HepG2 (cell line): ENCODE data around the gene PCP4L1. TPM values are rescaled to one million over a fixed set of nuclear protein-coding genes. Genes with fewer than 3 reads are reported as not detected.

Experiments
- ERF ChIP-seq: IDR thresholded peaks from 2 replicates; pipeline ENCODE4 v1.6.1; 2018; ENCODE audit warnings: missing biosample characterization, missing genetic modification reagents
- FOXO4 ChIP-seq: sonication (generic); formaldehyde crosslinking; conservative IDR thresholded peaks from 2 replicates; pipeline ENCODE4 v1.8.1; 2023; ENCODE audit warnings: missing genetic modification reagents
- HBP1 ChIP-seq: IDR thresholded peaks from 2 replicates; pipeline ENCODE4 v1.6.1; 2016; ENCODE audit warnings: low read depth, control low read depth
- JUNB ChIP-seq: sonication (generic); formaldehyde crosslinking; IDR thresholded peaks from 2 replicates; pipeline ENCODE4 v1.8.0; 2022; ENCODE audit warnings: missing genetic modification reagents, mild to moderate bottlenecking, borderline replicate concordance
- KAT8 ChIP-seq: IDR thresholded peaks from 2 replicates; pipeline ENCODE4 v1.6.1; 2016; ENCODE audit warnings: missing genetic modification reagents, missing compliant biosample characterization
- MTA3 ChIP-seq: sonication (generic); formaldehyde crosslinking; IDR thresholded peaks from 2 replicates; pipeline ENCODE4 v1.4.0; 2020; ENCODE audit warnings: missing genetic modification reagents
- NCOA2 ChIP-seq: sonication (generic); formaldehyde crosslinking; IDR thresholded peaks from 2 replicates; pipeline ENCODE4 v1.8.0; 2022; ENCODE audit warnings: inconsistent platforms
- NFYB ChIP-seq: sonication (generic); formaldehyde crosslinking; IDR thresholded peaks from 2 replicates; pipeline ENCODE4 v1.4.0; 2020; ENCODE audit warnings: missing genetic modification reagents
- SNAI1 ChIP-seq: sonication (generic); formaldehyde crosslinking; IDR thresholded peaks from 2 replicates; pipeline ENCODE4 v1.5.0; 2020; ENCODE audit warnings: mild to moderate bottlenecking, missing genetic modification reagents, borderline replicate concordance
- TFE3 ChIP-seq: IDR thresholded peaks from 2 replicates; pipeline ENCODE4 v1.6.1; 2016
- THAP11 ChIP-seq: IDR thresholded peaks from 2 replicates; pipeline ENCODE4 v1.6.1; 2016; ENCODE audit warnings: missing biosample characterization, missing genetic modification reagents
- ZNF138 ChIP-seq: sonication (generic); formaldehyde crosslinking; IDR thresholded peaks from 2 replicates; pipeline ENCODE4 v1.5.0; 2020; ENCODE audit warnings: mild to moderate bottlenecking, low read depth, missing genetic modification reagents
- ZNF614 ChIP-seq: IDR thresholded peaks from 2 replicates; pipeline ENCODE4 v1.6.1; 2018; ENCODE audit warnings: missing biosample characterization, missing genetic modification reagents, inconsistent platforms, borderline replicate concordance
- ZSCAN22 ChIP-seq: sonication (generic); formaldehyde crosslinking; IDR thresholded peaks from 2 replicates; pipeline ENCODE4 v1.4.0; 2020; ENCODE audit warnings: mild to moderate bottlenecking, missing genetic modification reagents
- polyA plus RNA-seq, 8 experiments: library from polyadenylated mRNA; depleted of rRNA in 3 of 8; stranded (reverse) in 7 of 8; unstranded in 1 of 8; fragments of >200 nt; fragmentation: Illumina TruSeq in 4 of 8; extraction: Trizol in 4 of 8; gene quantifications; 2 replicates each; pipeline versions ENCODE4 v1.2.1 to v1.2.3, GENCODE V29; 2011 to 2016; ENCODE audit warnings: low read depth in 4 of 8, missing spikeins in 1 of 8, mixed read lengths in 1 of 8; ENCODE audit not compliant: insufficient read depth in 1 of 8
- total RNA-seq, 5 experiments: library from RNA; depleted of rRNA; stranded (reverse); fragments of >200 nt; fragmentation: Illumina TruSeq; extraction: Trizol; gene quantifications; 2 replicates each; pipeline ENCODE4 v1.2.3, GENCODE V29; 2016; ENCODE audit warnings: low read depth in 1 of 5

Gene PCP4L1
- total and polyA plus RNA-seq, 2 of the 13 experiments (the other 11 are each of a cell fraction or from before 2014, with no cell fraction given), result 0.28 TPM; not detected in 1

GRCh38 chr1:161225534-161226319 is 32.8 kb upstream of the PCP4L1 start, which contains the start of gene TOMM40L (continued):
- TF ChIP-seq SNAI1 (CRISPR knock-in tag), result 0 out of 2 replicates have a peak, but pooled peaks have one; percentile 13
- TF ChIP-seq NCOA2 (CRISPR knock-in tag), result 0 out of 2 replicates have a peak, but pooled peaks have one; percentile 5
- peak; percentile 51; the same call in 1 of the 2 replicates for TF ChIP-seq KAT8
- peak; percentile 18; the same call in 1 of the 2 replicates for TF ChIP-seq TFE3 (CRISPR knock-in tag)
- TF ChIP-seq HBP1 (CRISPR knock-in tag), result 0 out of 2 replicates have a peak, but pooled peaks have one; percentile 50
- peak; percentile 42; the same call in 1 of the 2 replicates for TF ChIP-seq ERF (CRISPR knock-in tag)
- TF ChIP-seq ZNF138 (CRISPR knock-in tag), result no peak
- peak; percentile 67 for TF ChIP-seq THAP11
- TF ChIP-seq FOXO4 (CRISPR knock-in tag), result no peak
- TF ChIP-seq NFYB (CRISPR knock-in tag), result peak; percentile 92
- no peak for TF ChIP-seq MTA3 (CRISPR knock-in tag)
- TF ChIP-seq ZNF614 (CRISPR knock-in tag), result peak; percentile 52
- peak; percentile 46; the same call in 1 of the 2 replicates for TF ChIP-seq ZSCAN22 (CRISPR knock-in tag)
- TF ChIP-seq JUNB (CRISPR knock-in tag), result no peak
